ENCODE results near the gene C3orf85.

The C3orf85 gene

DNA sequence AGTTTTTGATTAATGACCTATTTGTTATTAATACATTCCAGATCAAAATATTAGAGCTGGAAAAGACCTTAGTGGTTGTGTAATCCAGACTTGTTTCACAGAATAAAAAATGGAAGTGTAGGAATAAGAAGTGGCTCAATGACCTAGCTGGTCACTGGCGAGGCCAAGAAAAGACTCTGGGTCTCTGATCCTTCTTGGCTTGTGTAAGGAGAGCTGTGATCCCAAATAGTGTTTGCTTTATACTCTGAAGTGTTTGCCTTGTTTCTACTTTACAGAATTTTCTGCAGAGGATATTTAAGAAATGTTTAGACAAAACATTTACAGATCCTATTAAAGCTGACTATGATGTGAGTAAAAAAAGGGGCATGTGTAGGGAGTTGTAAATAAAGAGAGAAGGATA lies 7.1 kb downstream of the C3orf85 start:
- no CpG with 5 or more reads among the region's 1 CpG for WGBS (ENCODE audit: insufficient coverage)
- POLR2A ChIA-PET, result no interaction called here
- no peaks in the 10 kb centered on the region for H3K27me3 ChIP-seq (replicated peaks in 2 of 5; ENCODE audit: control insufficient read depth in 4 of 5, insufficient read depth in 5 of 5, low read length in 4 of 5)

GRCh38 chr3:109149078-109149477 lies 12.6 kb downstream of the C3orf85 start:
- WGBS (ENCODE audit: insufficient coverage), result 100% methylated on average over 2 of the region's 2 CpGs
- Histone ChIP-seq H3K9me3 (ENCODE audit: control extremely low read depth in 1 of 5, control insufficient read depth in 4 of 5, insufficient read depth in 2 of 5, low read depth in 1 of 5, low read length in 4 of 5) (no peaks in the 10 kb centered on the region), H3K4me1 (ENCODE audit: control extremely low read depth in 1 of 4, control insufficient read depth in 4 of 4, insufficient read depth in 4 of 4, low read length in 3 of 4) (no peaks in the 10 kb centered on the region), H3K27ac (ENCODE audit: insufficient read depth in 1 of 2, low read depth in 1 of 2, low read length in 2 of 2, poor library complexity in 1 of 2, severe bottlenecking in 2 of 2) (no peak overlapping the region), H3K4me3 (ENCODE audit: control insufficient read depth in 1 of 7, extremely low read depth in 1 of 7, insufficient read depth in 4 of 7, low read depth in 2 of 7, low read length in 6 of 7) (no peak overlapping the region), H3K27me3 (replicated peaks in 2 of 5; ENCODE audit: control insufficient read depth in 4 of 5, insufficient read depth in 5 of 5, low read length in 4 of 5) (no peaks in the 10 kb centered on the region), H3K36me3 (ENCODE audit: control insufficient read depth in 4 of 4, insufficient read depth in 4 of 4, low read length in 3 of 4) (no peaks in the 10 kb centered on the region)
- CTCF ChIA-PET, result no interaction called here
- DNase-seq, result no peak
- POLR2A ChIA-PET, result no interaction called here

More for the DNA sequence above, 7.1 kb downstream of the C3orf85 start:
- Histone ChIP-seq H3K4me1 (ENCODE audit: control extremely low read depth in 1 of 4, control insufficient read depth in 4 of 4, insufficient read depth in 4 of 4, low read length in 3 of 4) (no peaks in the 10 kb centered on the region), H3K9me3 (ENCODE audit: control extremely low read depth in 1 of 5, control insufficient read depth in 4 of 5, insufficient read depth in 2 of 5, low read depth in 1 of 5, low read length in 4 of 5) (no peaks in the 10 kb centered on the region), H3K36me3 (ENCODE audit: control insufficient read depth in 4 of 4, insufficient read depth in 4 of 4, low read length in 3 of 4) (no peaks in the 10 kb centered on the region), H3K27ac (ENCODE audit: insufficient read depth in 1 of 2, low read depth in 1 of 2, low read length in 2 of 2, poor library complexity in 1 of 2, severe bottlenecking in 2 of 2) (no peak overlapping the region), H3K4me3 (ENCODE audit: control insufficient read depth in 1 of 7, extremely low read depth in 1 of 7, insufficient read depth in 4 of 7, low read depth in 2 of 7, low read length in 6 of 7) (no peak overlapping the region)
- DNase-seq, result no peak
- CTCF ChIA-PET, result interaction anchor here (1.4 kb wide), 1 partner anchor 16 kb away, joined by 3 read pairs; no protein-coding TSS in a partner anchor

- H3K36me3 ChIP-seq (ENCODE audit: control insufficient read depth in 4 of 4, insufficient read depth in 4 of 4, low read length in 3 of 4), result no peaks in the 10 kb centered on the region
These were observed 15.8 kb downstream of the C3orf85 start for GRCh38 chr3:109152320-109152719.

DNA sequence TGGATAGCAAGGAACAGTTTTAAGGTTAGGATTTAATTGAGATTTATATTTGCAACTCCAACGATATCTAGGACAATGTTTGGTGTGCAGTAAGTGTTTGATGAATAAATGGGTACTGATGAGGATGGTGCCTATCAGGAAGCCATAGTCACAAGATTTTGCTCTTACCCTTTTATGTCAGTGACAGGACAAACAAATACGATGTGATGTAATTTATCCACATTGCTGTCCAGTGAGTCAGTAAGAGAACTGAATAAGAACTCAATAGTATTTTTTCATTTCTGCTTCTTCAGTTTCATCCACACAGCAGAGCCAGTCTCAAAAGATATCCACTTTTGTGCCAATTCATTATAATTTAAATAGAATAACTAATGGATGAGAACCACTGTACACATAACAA lies 18.5 kb downstream of the C3orf85 start:
- 93% methylated on average over 2 of the region's 2 CpGs for whole genome bisulfite sequencing (ENCODE audit: insufficient coverage)
- Histone ChIP-seq H3K27ac (ENCODE audit: insufficient read depth in 1 of 2, low read depth in 1 of 2, low read length in 2 of 2, poor library complexity in 1 of 2, severe bottlenecking in 2 of 2) (no peak overlapping the region), H3K4me1 (ENCODE audit: control extremely low read depth in 1 of 4, control insufficient read depth in 4 of 4, insufficient read depth in 4 of 4, low read length in 3 of 4) (no peaks in the 10 kb centered on the region), H3K9me3 (ENCODE audit: control extremely low read depth in 1 of 5, control insufficient read depth in 4 of 5, insufficient read depth in 2 of 5, low read depth in 1 of 5, low read length in 4 of 5) (peaks cover 0 to 5% (median 0%) of the 10 kb centered on the region in 5 experiments), H3K27me3 (replicated peaks in 2 of 5; ENCODE audit: control insufficient read depth in 4 of 5, insufficient read depth in 5 of 5, low read length in 4 of 5) (no peaks in the 10 kb centered on the region), H3K4me3 (ENCODE audit: control insufficient read depth in 1 of 7, extremely low read depth in 1 of 7, insufficient read depth in 4 of 7, low read depth in 2 of 7, low read length in 6 of 7) (no peak overlapping the region), H3K36me3 (ENCODE audit: control insufficient read depth in 4 of 4, insufficient read depth in 4 of 4, low read length in 3 of 4) (no peaks in the 10 kb centered on the region)
- DNase-seq, result no peak
- ChIA-PET POLR2A (no interaction called here), CTCF (no interaction called here)

More at GRCh38 chr3:109152320-109152719, 15.8 kb downstream of the C3orf85 start:
- H3K4me1 ChIP-seq (ENCODE audit: control extremely low read depth in 1 of 4, control insufficient read depth in 4 of 4, insufficient read depth in 4 of 4, low read length in 3 of 4), result no peaks in the 10 kb centered on the region
- H3K9me3 ChIP-seq (ENCODE audit: control extremely low read depth in 1 of 5, control insufficient read depth in 4 of 5, insufficient read depth in 2 of 5, low read depth in 1 of 5, low read length in 4 of 5), result no peaks in the 10 kb centered on the region
- ChIA-PET CTCF (no interaction called here), POLR2A (no interaction called here)
- DNase-seq, result no peak
- H3K4me3 ChIP-seq (ENCODE audit: control insufficient read depth in 1 of 7, extremely low read depth in 1 of 7, insufficient read depth in 4 of 7, low read depth in 2 of 7, low read length in 6 of 7), result no peak overlapping the region
- H3K27me3 ChIP-seq (replicated peaks in 2 of 5; ENCODE audit: control insufficient read depth in 4 of 5, insufficient read depth in 5 of 5, low read length in 4 of 5), result no peaks in the 10 kb centered on the region
- no peak overlapping the region for H3K27ac ChIP-seq (ENCODE audit: insufficient read depth in 1 of 2, low read depth in 1 of 2, low read length in 2 of 2, poor library complexity in 1 of 2, severe bottlenecking in 2 of 2)
- WGBS (ENCODE audit: insufficient coverage), result 94% methylated on average over 2 of the region's 4 CpGs

- ChIA-PET CTCF (no interaction called here), POLR2A (no interaction called here)
- H3K4me3 ChIP-seq (ENCODE audit: control insufficient read depth in 1 of 7, extremely low read depth in 1 of 7, insufficient read depth in 4 of 7, low read depth in 2 of 7, low read length in 6 of 7), result no peak overlapping the region
- DNase-seq, result no peak
- H3K9me3 ChIP-seq (ENCODE audit: control extremely low read depth in 1 of 5, control insufficient read depth in 4 of 5, insufficient read depth in 2 of 5, low read depth in 1 of 5, low read length in 4 of 5), result peaks cover 0 to 5% (median 0%) of the 10 kb centered on the region in 5 experiments
- no peaks in the 10 kb centered on the region for H3K4me1 ChIP-seq (ENCODE audit: control extremely low read depth in 1 of 4, control insufficient read depth in 4 of 4, insufficient read depth in 4 of 4, low read length in 3 of 4)
- no peak overlapping the region for H3K27ac ChIP-seq (ENCODE audit: insufficient read depth in 1 of 2, low read depth in 1 of 2, low read length in 2 of 2, poor library complexity in 1 of 2, severe bottlenecking in 2 of 2)
- H3K27me3 ChIP-seq (replicated peaks in 2 of 5; ENCODE audit: control insufficient read depth in 4 of 5, insufficient read depth in 5 of 5, low read length in 4 of 5), result no peaks in the 10 kb centered on the region
- no CpG with 5 or more reads among the region's 1 CpG for WGBS (ENCODE audit: insufficient coverage)
- H3K36me3 ChIP-seq (ENCODE audit: control insufficient read depth in 4 of 4, insufficient read depth in 4 of 4, low read length in 3 of 4), result no peaks in the 10 kb centered on the region
These were observed 19.3 kb downstream of the C3orf85 start for GRCh38 chr3:109155828-109156227.

DNA sequence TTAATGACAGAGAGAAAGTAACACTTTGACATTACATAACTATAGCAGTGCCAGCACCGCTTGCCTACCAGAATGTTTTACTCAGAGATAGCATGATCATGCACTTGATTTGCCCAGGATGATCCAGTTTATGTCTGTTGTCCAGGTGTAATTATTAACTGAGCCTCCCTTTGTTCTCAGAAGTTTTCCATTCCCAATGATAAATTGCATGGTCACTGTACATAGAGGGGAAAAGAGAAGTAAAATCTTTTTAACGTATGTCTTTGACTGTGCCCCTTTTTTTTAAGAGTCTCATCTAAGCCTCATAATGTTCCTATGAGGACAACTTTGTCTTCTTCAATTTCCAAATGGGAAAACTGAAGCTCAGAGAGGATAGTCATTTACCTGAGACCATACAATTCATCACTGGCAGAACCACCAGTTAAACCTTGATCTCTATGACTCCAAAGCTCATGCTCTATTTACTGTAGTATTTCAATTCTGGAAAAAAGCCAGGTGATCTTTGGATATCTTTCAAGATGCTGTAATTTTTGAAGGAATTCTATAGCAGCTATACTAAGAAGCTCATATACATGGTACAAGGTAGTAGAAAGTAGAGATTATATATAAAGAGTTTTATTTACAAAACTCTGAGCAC lies 25.1 kb downstream of the C3orf85 start:
- no peaks in the 10 kb centered on the region for H3K4me1 ChIP-seq (ENCODE audit: control extremely low read depth in 1 of 4, control insufficient read depth in 4 of 4, insufficient read depth in 4 of 4, low read length in 3 of 4)
- no peak for DNase-seq
- H3K4me3 ChIP-seq (ENCODE audit: control insufficient read depth in 1 of 7, extremely low read depth in 1 of 7, insufficient read depth in 4 of 7, low read depth in 2 of 7, low read length in 6 of 7), result no peak overlapping the region
- POLR2A ChIA-PET, result no interaction called here
- no peak overlapping the region for H3K27ac ChIP-seq (ENCODE audit: insufficient read depth in 1 of 2, low read depth in 1 of 2, low read length in 2 of 2, poor library complexity in 1 of 2, severe bottlenecking in 2 of 2)
- CTCF ChIA-PET, result interaction anchor here (0.9 kb wide), 1 partner anchor 11 kb away, joined by 3 read pairs; no protein-coding TSS in a partner anchor
- no peaks in the 10 kb centered on the region for H3K36me3 ChIP-seq (ENCODE audit: control insufficient read depth in 4 of 4, insufficient read depth in 4 of 4, low read length in 3 of 4)
- no peaks in the 10 kb centered on the region for H3K27me3 ChIP-seq (replicated peaks in 2 of 5; ENCODE audit: control insufficient read depth in 4 of 5, insufficient read depth in 5 of 5, low read length in 4 of 5)
- H3K9me3 ChIP-seq (ENCODE audit: control extremely low read depth in 1 of 5, control insufficient read depth in 4 of 5, insufficient read depth in 2 of 5, low read depth in 1 of 5, low read length in 4 of 5), result peaks cover 0 to 5% (median 0%) of the 10 kb centered on the region in 5 experiments
- no CpG with 5 or more reads among the region's 2 CpGs for WGBS (ENCODE audit: insufficient coverage)

DNA sequence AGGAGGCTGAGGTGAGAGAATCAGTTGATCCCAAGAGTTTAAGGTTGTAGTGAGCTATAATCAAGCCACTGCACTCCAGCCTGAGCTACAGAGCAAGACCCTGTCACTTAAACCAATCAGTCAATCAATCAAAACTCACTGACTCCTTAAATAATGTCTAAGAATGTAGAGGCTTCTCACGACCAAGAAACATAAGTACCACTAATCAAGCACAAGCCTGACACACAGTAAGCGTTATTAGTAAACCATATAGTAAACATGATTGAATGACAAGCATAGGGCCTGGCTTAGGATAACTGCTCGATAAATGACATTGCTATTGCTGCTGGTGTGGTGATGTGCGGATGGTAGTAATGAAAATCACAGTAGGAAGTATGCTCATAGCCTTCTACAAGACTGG lies 29.4 kb downstream of the C3orf85 start:
- DNase-seq, result no peak
- WGBS (ENCODE audit: insufficient coverage), result 100% methylated on average over 3 of the region's 4 CpGs
- POLR2A ChIA-PET, result no interaction called here
- Histone ChIP-seq H3K27ac (ENCODE audit: insufficient read depth in 1 of 2, low read depth in 1 of 2, low read length in 2 of 2, poor library complexity in 1 of 2, severe bottlenecking in 2 of 2) (no peak overlapping the region), H3K27me3 (replicated peaks in 2 of 5; ENCODE audit: control insufficient read depth in 4 of 5, insufficient read depth in 5 of 5, low read length in 4 of 5) (no peaks in the 10 kb centered on the region), H3K4me1 (ENCODE audit: control extremely low read depth in 1 of 4, control insufficient read depth in 4 of 4, insufficient read depth in 4 of 4, low read length in 3 of 4) (no peaks in the 10 kb centered on the region), H3K4me3 (ENCODE audit: control insufficient read depth in 1 of 7, extremely low read depth in 1 of 7, insufficient read depth in 4 of 7, low read depth in 2 of 7, low read length in 6 of 7) (no peak overlapping the region), H3K36me3 (ENCODE audit: control insufficient read depth in 4 of 4, insufficient read depth in 4 of 4, low read length in 3 of 4) (no peaks in the 10 kb centered on the region), H3K9me3 (ENCODE audit: control extremely low read depth in 1 of 5, control insufficient read depth in 4 of 5, insufficient read depth in 2 of 5, low read depth in 1 of 5, low read length in 4 of 5) (no peaks in the 10 kb centered on the region)
- CTCF ChIA-PET, result no interaction called here
